HEK293 (cell line): ENCODE measurements around the gene NPFFR2.

ENCODE experiments used
- IKZF3 ChIP-seq: fragments of 450-650 bp; IDR thresholded peaks from 2 replicates; pipeline ENCODE4 v1.5.0; 2018; ENCODE audit warnings: missing biosample characterization, mild to moderate bottlenecking, missing genetic modification characterization, moderate library complexity
- PBX3 ChIP-seq: sonication (generic); formaldehyde crosslinking; IDR thresholded peaks from 2 replicates; pipeline ENCODE4 v1.8.1; 2022; ENCODE audit warnings: mild to moderate bottlenecking, moderate library complexity, missing genetic modification reagents
- REST ChIP-seq: fragments of 450-650 bp; formaldehyde crosslinking; IDR thresholded peaks from 2 replicates; pipeline ENCODE4 v1.5.1; 2016; ENCODE audit warnings: missing biosample characterization, missing genetic modification characterization
- TRIM28 ChIP-seq: IDR thresholded peaks from 2 replicates; pipeline ENCODE4 v1.6.1; 2011; ENCODE audit warnings: low read length, control low read depth, borderline replicate concordance
- ZNF174 ChIP-seq: fragments of 450-650 bp; formaldehyde crosslinking; IDR thresholded peaks from 2 replicates; pipeline ENCODE4 v1.5.0; 2017; ENCODE audit warnings: missing biosample characterization, mild to moderate bottlenecking, missing genetic modification characterization
- ZNF302 ChIP-seq: fragments of 450-650 bp; formaldehyde crosslinking; IDR thresholded peaks from 2 replicates; pipeline ENCODE4 v1.5.1; 2016; ENCODE audit warnings: missing biosample characterization, missing genetic modification characterization, low read depth
- ZNF544 ChIP-seq: fragments of 450-650 bp; formaldehyde crosslinking; IDR thresholded peaks from 2 replicates; pipeline ENCODE4 v1.5.0; 2017; ENCODE audit warnings: missing biosample characterization, missing genetic modification characterization
- ZNF580 ChIP-seq: fragments of 450-650 bp; formaldehyde crosslinking; IDR thresholded peaks from 2 replicates; pipeline ENCODE4 v1.5.1; 2016; ENCODE audit warnings: missing biosample characterization, missing genetic modification characterization
- ZNF623 ChIP-seq: fragments of 450-650 bp; formaldehyde crosslinking; IDR thresholded peaks from 2 replicates; pipeline ENCODE4 v1.5.1; 2016; ENCODE audit warnings: missing biosample characterization, missing genetic modification characterization
- ZNF747 ChIP-seq: fragments of 450-650 bp; formaldehyde crosslinking; IDR thresholded peaks from 2 replicates; pipeline ENCODE4 v1.5.1; 2016; ENCODE audit warnings: missing biosample characterization, missing genetic modification characterization
- ZNF830 ChIP-seq: fragments of 450-650 bp; IDR thresholded peaks from 2 replicates; pipeline ENCODE4 v1.5.0; 2018; ENCODE audit warnings: missing biosample characterization, missing genetic modification characterization, low read depth, mild to moderate bottlenecking, moderate library complexity
- ZNF837 ChIP-seq: fragments of 450-650 bp; formaldehyde crosslinking; IDR thresholded peaks from 2 replicates; pipeline ENCODE4 v1.5.1; 2016; ENCODE audit warnings: missing biosample characterization, missing genetic modification characterization
- TF ChIP-seq, protein P1 (sequence below): fragments of 450-650 bp; formaldehyde crosslinking; IDR thresholded peaks from 2 replicates; pipeline ENCODE4 v1.5.1; 2016; ENCODE audit warnings: missing biosample characterization, missing genetic modification characterization
- TF ChIP-seq, protein P2 (sequence below): fragments of 450-650 bp; formaldehyde crosslinking; IDR thresholded peaks from 2 replicates; pipeline ENCODE4 v1.5.1; 2017; ENCODE audit warnings: missing biosample characterization, missing genetic modification characterization

GRCh38 chr4:71994559-71994958, 37.2 kb upstream of the NPFFR2 start:
- TF ChIP-seq PBX3 (CRISPR knock-in tag) (no peak), ZNF837 (no peak), ZNF580 (tag by site-specific recombination) (no peak), ZNF302 (tag by site-specific recombination) (no peak), ZNF747 (tag by site-specific recombination) (no peak), TRIM28 (no peak), ZNF544 (tag by site-specific recombination) (no peak), ZNF830 (tag by site-specific recombination) (no peak), IKZF3 (no peak), ZNF174 (tag by site-specific recombination) (no peak), ZNF623 (tag by site-specific recombination) (no peak), REST (no peak)
- TF ChIP-seq, protein P1, sequence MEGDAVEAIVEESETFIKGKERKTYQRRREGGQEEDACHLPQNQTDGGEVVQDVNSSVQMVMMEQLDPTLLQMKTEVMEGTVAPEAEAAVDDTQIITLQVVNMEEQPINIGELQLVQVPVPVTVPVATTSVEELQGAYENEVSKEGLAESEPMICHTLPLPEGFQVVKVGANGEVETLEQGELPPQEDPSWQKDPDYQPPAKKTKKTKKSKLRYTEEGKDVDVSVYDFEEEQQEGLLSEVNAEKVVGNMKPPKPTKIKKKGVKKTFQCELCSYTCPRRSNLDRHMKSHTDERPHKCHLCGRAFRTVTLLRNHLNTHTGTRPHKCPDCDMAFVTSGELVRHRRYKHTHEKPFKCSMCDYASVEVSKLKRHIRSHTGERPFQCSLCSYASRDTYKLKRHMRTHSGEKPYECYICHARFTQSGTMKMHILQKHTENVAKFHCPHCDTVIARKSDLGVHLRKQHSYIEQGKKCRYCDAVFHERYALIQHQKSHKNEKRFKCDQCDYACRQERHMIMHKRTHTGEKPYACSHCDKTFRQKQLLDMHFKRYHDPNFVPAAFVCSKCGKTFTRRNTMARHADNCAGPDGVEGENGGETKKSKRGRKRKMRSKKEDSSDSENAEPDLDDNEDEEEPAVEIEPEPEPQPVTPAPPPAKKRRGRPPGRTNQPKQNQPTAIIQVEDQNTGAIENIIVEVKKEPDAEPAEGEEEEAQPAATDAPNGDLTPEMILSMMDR (tag by site-specific recombination), result no peak
- TF ChIP-seq, protein P2, sequence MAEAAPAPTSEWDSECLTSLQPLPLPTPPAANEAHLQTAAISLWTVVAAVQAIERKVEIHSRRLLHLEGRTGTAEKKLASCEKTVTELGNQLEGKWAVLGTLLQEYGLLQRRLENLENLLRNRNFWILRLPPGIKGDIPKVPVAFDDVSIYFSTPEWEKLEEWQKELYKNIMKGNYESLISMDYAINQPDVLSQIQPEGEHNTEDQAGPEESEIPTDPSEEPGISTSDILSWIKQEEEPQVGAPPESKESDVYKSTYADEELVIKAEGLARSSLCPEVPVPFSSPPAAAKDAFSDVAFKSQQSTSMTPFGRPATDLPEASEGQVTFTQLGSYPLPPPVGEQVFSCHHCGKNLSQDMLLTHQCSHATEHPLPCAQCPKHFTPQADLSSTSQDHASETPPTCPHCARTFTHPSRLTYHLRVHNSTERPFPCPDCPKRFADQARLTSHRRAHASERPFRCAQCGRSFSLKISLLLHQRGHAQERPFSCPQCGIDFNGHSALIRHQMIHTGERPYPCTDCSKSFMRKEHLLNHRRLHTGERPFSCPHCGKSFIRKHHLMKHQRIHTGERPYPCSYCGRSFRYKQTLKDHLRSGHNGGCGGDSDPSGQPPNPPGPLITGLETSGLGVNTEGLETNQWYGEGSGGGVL (tag by site-specific recombination), result no peak
